Vagina (tissue), 2 donors: ENCODE measurements around the gene TEKTIP1. TPM values are rescaled to one million over a fixed set of nuclear protein-coding genes. Genes with fewer than 3 reads are reported as not detected.

ENCODE experiments used
- DNase-seq, 2 donors: peaks; one replicate each; pipeline ENCODE4 v3.0.0-alpha.2; 2017; ENCODE audit errors: extremely low spot score in 2 of 2
- H3K27ac ChIP-seq: fragments of 200-600 bp; sonication (generic); one replicate; pipeline ENCODE4 v1.5.1; 2019
- H3K27me3 ChIP-seq: fragments of 200-600 bp; sonication (generic); one replicate; pipeline ENCODE4 v1.5.1; 2019
- H3K36me3 ChIP-seq, 2 donors: fragments of 200-600 bp; sonication (generic); one replicate each; pipeline ENCODE4 v1.5.1; 2017 to 2019
- H3K4me1 ChIP-seq: fragments of 200-600 bp; sonication (generic); one replicate; pipeline ENCODE4 v1.5.1; 2019
- H3K4me3 ChIP-seq, 2 donors: fragments of 200-600 bp; sonication (generic); 1 replicate in 1 of 2; 2 replicates in 1 of 2; pipeline ENCODE4 v1.5.1; 2016 to 2019
- H3K9me3 ChIP-seq: fragments of 200-600 bp; sonication (generic); one replicate; pipeline ENCODE4 v1.5.1; 2019
- POLR2A ChIP-seq, 2 donors: fragments of 450-650 bp; IDR thresholded peaks; one replicate each; pipeline ENCODE4 v1.6.1; 2017; ENCODE audit warnings: antibody characterized with exemption in 2 of 2, mild to moderate bottlenecking in 2 of 2, moderate library complexity in 2 of 2
- POLR2AphosphoS5 ChIP-seq, 2 donors: sonication (generic); formaldehyde crosslinking; IDR thresholded peaks; one replicate each; pipeline ENCODE4 v1.9.0; 2017; ENCODE audit warnings: antibody characterized with exemption in 2 of 2, mild to moderate bottlenecking in 2 of 2, low read depth in 1 of 2; ENCODE audit not compliant: insufficient read depth in 1 of 2
- intact Hi-C: fragments of 100-400 bp; cut with DNase I; formaldehyde crosslinking; loops from one replicate; pipeline ENCODE4 v1.15.1; 2023
- total RNA-seq: library from RNA; depleted of rRNA; stranded (reverse); fragments of >200 nt; gene quantifications from one replicate; pipeline ENCODE4 v1.2.3, GENCODE V29; 2016
- TF ChIP-seq, protein P1 (sequence below), 3 experiments: fragments of 450-650 bp in 2 of 3; fragments of 200-600 bp in 1 of 3; sonication (generic) in 1 of 3; IDR thresholded peaks; one replicate each; pipeline ENCODE4 v1.5.1; 2017 to 2019; ENCODE audit warnings: antibody characterized with exemption in 3 of 3, mild to moderate bottlenecking in 2 of 3, moderate library complexity in 2 of 3

The TEKTIP1 gene
- total RNA-seq, 1 donor from 2014 or later, result not detected

DNA sequence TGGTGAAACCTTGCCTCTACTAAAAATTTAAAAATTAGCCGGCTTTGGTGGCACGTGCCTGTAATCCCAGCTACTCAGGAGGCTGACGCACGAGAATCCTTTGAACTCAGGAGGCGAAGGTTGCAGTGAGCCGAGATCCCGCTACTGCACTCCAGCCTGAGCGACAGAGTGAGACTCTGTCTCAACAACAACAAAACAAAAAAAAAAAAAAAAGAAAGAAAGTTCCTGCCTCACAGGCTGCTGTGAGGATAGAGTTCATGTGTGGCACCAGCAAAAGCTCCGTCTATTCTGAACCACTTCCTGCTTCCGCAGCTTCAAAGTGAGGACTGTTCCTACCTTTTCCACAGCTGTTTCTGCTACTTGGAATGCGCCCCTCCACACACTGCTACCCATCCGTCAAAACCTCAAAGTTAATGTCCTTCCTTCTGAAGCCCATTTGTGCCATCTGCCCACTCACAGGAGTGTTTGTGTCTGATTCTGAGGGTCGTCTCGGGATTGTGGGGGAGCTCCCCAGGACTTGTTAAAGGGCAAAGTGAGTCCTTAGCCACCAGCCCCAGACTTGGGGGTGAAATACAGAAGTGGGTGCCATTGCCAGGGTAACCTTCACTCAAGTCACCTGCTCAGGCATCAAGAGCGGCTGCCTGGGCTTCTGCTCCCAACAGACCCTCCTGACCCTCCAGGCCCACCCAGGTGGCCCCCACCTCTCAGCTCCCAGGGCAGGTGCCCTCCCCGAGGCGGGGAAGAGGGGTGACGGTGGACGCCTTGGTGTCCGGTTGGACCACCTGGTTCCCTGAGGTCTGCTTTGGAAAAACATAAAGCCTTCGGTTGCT is 15.5 kb downstream of the TEKTIP1 start:
- Histone ChIP-seq H3K27ac (no peak overlapping the region), H3K36me3 (no peaks in the 10 kb centered on the region), H3K27me3 (no peaks in the 10 kb centered on the region), H3K4me3 (no peak overlapping the region), H3K4me1 (peaks cover 49% of the 10 kb centered on the region), H3K9me3 (no peaks in the 10 kb centered on the region)
- DNase-seq, result no peak
- TF ChIP-seq POLR2AphosphoS5 (IDR thresholded peaks at IDR 0.05; ENCODE audit: insufficient read depth in 1 of 2, low read depth in 1 of 2) (no peak), POLR2A (IDR thresholded peaks at IDR 0.05) (no peak)
- TF ChIP-seq, protein P1, sequence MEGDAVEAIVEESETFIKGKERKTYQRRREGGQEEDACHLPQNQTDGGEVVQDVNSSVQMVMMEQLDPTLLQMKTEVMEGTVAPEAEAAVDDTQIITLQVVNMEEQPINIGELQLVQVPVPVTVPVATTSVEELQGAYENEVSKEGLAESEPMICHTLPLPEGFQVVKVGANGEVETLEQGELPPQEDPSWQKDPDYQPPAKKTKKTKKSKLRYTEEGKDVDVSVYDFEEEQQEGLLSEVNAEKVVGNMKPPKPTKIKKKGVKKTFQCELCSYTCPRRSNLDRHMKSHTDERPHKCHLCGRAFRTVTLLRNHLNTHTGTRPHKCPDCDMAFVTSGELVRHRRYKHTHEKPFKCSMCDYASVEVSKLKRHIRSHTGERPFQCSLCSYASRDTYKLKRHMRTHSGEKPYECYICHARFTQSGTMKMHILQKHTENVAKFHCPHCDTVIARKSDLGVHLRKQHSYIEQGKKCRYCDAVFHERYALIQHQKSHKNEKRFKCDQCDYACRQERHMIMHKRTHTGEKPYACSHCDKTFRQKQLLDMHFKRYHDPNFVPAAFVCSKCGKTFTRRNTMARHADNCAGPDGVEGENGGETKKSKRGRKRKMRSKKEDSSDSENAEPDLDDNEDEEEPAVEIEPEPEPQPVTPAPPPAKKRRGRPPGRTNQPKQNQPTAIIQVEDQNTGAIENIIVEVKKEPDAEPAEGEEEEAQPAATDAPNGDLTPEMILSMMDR (IDR thresholded peaks at IDR 0.05), result no peak
- intact Hi-C loops, result no loop called here

DNA sequence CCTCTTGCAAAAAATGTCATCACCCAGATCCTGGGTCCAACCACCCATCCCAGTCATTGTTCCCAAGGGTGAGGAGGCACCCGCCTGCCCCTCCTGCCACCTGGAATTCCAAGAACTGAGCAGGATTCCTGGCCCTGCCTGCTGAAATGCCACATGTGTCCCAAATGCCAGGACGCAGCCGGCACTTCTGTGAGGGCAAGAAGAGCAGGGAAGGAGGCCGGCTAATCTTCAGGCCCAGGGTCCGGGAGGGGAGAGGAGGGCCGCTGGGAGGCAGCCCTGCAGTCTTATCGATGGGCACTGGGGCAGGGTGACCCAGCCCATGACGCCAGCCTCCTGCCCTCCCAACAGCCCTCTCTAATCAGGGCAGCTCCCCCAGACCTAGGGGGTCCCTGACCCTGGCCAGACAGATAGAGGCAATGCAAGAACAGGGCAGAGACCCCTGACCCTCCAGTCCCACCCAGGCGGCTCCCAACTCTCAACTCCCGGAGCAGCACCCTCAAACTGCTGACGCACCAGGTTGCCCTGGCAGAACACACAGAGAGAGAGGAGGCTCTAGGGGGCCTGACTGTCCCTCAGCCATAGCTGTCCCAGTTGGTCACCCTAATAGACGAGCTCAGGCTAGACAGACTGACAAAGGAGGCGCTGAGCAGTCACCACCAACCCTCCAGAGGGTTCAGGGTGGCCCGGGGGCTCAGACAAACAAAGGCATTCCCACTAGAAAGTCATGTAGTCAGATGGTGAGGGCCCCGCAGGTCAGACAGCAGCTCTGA is 16.9 kb downstream of the TEKTIP1 start:
- Histone ChIP-seq H3K27ac (no peak overlapping the region), H3K36me3 (no peaks in the 10 kb centered on the region), H3K4me3 (peak overlapping the region; percentile 63 to 99), H3K27me3 (no peaks in the 10 kb centered on the region), H3K4me1 (peaks cover 49% of the 10 kb centered on the region), H3K9me3 (no peaks in the 10 kb centered on the region)
- no peak for DNase-seq
- TF ChIP-seq POLR2A (IDR thresholded peaks at IDR 0.05) (no peak), POLR2AphosphoS5 (IDR thresholded peaks at IDR 0.05; ENCODE audit: insufficient read depth in 1 of 2, low read depth in 1 of 2) (no peak)
- TF ChIP-seq, protein P1 (IDR thresholded peaks at IDR 0.05), result no peak
- intact Hi-C loops, result no loop called here

DNA sequence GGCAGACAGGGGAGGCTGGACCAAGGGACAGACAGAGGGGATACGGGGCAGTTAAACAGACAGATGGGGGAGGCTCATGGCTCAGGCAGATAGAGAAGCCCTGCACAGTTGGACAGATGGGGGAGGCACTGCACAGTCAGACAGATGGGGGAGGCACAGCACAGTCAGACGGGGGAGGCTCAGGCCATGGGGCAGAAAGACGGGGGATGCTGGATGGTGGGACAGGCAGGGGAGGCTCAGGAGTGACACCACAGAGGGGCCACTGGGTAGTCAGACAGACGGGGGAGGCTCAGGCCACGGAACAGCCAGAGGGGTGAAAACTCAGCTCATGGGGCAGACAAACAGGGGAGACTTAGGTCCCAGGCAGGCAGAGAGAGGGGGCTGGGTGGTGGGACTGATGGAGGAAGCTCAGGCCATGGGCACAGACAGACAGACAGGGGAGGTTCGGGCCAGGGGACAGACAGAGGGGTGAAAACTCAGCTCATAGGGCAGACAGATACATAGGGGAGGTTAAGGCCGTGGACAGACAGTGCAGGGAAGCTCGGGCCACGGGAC is 17.5 kb downstream of the TEKTIP1 start:
- Histone ChIP-seq H3K27me3 (no peaks in the 10 kb centered on the region), H3K9me3 (no peaks in the 10 kb centered on the region), H3K4me3 (peak overlapping the region; percentile 63 to 99), H3K27ac (peak overlapping the region; percentile 42), H3K4me1 (peaks cover 49% of the 10 kb centered on the region), H3K36me3 (no peaks in the 10 kb centered on the region)
- no peak for DNase-seq
- intact Hi-C loops, result no loop called here
- TF ChIP-seq, protein P1 (IDR thresholded peaks at IDR 0.05), result no peak

DNA sequence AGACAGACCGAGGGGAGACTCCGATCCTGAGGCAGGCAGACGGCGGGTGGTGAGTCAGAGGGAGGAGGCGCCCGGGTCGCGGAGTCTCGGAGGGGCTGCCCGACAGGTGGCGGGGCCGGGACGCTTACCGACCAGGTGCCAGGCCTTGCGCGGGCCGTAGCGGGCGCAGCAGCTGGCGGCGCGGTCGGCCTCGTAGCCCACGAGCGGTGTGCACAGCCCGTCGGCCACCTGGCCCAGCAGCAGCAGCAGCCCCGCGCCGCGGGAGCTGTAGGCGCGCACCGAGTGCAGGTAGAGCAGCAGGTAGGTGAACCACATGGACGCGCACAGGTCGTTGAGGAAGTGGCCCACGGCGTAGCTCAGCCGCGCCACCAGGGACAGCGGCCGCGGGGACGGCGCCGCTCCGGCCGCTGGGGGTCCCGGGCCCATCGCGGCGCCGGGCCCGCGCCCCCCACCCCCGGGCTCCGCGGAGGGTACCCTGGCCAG is 18.0 kb downstream of the TEKTIP1 start:
- TF ChIP-seq, protein P1 (IDR thresholded peaks at IDR 0.05), result no peak
- TF ChIP-seq POLR2AphosphoS5 (IDR thresholded peaks at IDR 0.05; ENCODE audit: insufficient read depth in 1 of 2, low read depth in 1 of 2), result no peak
- TF ChIP-seq POLR2A (IDR thresholded peaks at IDR 0.05), result no peak
- intact Hi-C loops, result no loop called here
- no peaks in the 10 kb centered on the region for H3K27me3 ChIP-seq
- DNase-seq, result no peak
- no peaks in the 10 kb centered on the region for H3K36me3 ChIP-seq
- H3K27ac ChIP-seq, result peak overlapping the region; percentile 42
- peaks cover 49% of the 10 kb centered on the region for H3K4me1 ChIP-seq
- no peaks in the 10 kb centered on the region for H3K9me3 ChIP-seq
- H3K4me3 ChIP-seq, result peak overlapping the region; percentile 63 to 99
